Measurements from ENCODE around the gene DKK1. TPM values are rescaled to one million over a fixed set of nuclear protein-coding genes. Genes with fewer than 3 reads are reported as not detected.
"Not testable (repeated sequence)": the region's sequence is repeated elsewhere in the genome, so short reads cannot be mapped to it uniquely, and the experiment has no call there.

The DKK1 gene
- total and polyA plus RNA-seq, 5 experiments from 2014 or later = not detected

DNA sequence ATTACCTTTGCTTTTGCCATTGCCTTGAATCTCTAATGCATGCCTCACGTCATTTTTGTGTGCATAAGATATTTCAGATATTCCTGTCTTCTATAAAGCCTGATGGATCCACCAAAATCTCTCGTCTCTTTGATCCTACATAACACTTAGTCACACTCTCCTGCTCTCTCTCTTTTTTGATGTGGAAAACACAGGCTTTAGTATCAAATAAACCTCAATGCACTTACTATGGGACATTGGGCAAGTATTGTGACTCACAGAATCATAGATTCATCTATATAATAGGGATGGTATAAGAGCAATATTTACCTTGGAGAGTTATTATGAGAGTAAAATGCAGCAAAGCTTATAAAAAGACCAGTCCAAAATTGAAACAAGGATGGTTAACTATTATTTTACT, 39.1 kb downstream of the DKK1 start:
- DNase-seq = no peak
- Mint-ChIP-seq H3K4me1 (no peaks in the 10 kb centered on the region), H3K36me3 (no peaks in the 10 kb centered on the region), H3K27ac (no peak overlapping the region), H3K9me3 (peaks cover 0 to 4% (median 0%) of the 10 kb centered on the region in 9 donors), H3K27me3 (no peaks in the 10 kb centered on the region), H3K4me3 (no peak overlapping the region)
- ATAC-seq = no peak
- POLR2A ChIA-PET = no interaction called here

DNA sequence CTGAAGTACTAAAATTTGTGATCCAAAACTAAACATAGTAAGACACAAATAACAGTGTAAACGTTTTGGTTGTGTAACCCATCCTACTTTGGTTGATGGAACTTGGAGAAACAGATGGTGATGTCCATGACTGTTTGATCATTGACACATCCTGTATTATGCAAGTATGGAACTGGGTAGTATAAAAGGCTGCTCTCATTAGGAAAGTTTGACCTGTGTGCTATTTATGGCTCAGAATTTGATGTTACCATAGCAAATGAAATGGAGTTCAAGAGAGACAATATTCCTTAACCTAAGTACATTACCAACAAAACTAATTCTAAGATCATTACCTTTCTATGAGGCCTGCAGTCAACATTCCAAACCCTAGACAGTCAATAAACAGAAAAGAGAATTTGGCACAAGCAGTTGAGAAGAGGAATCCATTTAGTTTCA, 39.9 kb downstream of the DKK1 start:
- DNase-seq = no peak
- Mint-ChIP-seq H3K27ac (no peak overlapping the region), H3K9me3 (peaks cover 0 to 4% (median 0%) of the 10 kb centered on the region in 9 donors), H3K27me3 (no peaks in the 10 kb centered on the region), H3K36me3 (no peaks in the 10 kb centered on the region), H3K4me3 (no peak overlapping the region), H3K4me1 (no peaks in the 10 kb centered on the region)
- POLR2A ChIA-PET = no interaction called here
- no peak for ATAC-seq

- H3K4me3 Mint-ChIP-seq = no peak overlapping the region
- H3K36me3 Mint-ChIP-seq = no peaks in the 10 kb centered on the region
- H3K27me3 Mint-ChIP-seq = no peaks in the 10 kb centered on the region
- H3K4me1 Mint-ChIP-seq = no peaks in the 10 kb centered on the region
- peaks cover 0 to 4% (median 0%) of the 10 kb centered on the region in 9 donors for H3K9me3 Mint-ChIP-seq
- DNase-seq (no peak), ATAC-seq (no peak)
- no peak overlapping the region for H3K27ac Mint-ChIP-seq
- POLR2A ChIA-PET = no interaction called here
Observed at GRCh38 chr10:52357971-52358370, 43.9 kb downstream of the DKK1 start.

DNA sequence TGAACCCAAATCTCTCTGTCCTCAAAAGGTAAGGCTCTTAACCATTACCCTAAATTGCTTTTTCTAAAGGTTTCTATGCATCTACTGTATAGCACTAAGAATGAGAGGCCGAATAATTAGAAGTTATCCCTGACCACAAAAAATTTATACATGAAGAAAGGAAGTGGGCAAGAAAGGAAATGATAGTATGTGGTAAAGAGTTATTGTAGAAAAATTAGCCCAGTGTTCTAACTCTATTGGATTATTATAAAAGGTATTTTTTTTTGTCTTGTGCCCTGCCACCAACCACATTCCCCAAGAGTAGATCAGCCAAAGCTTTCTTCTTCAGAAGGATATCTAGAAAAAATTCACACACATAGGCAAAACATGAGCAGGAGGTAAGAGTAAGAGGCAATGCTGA, 45.4 kb downstream of the DKK1 start:
- H3K4me3 Mint-ChIP-seq = no peak overlapping the region
- peaks cover 0 to 15% (median 0%) of the 10 kb centered on the region in 9 donors for H3K9me3 Mint-ChIP-seq
- DNase-seq (no peak), ATAC-seq (no peak)
- no peaks in the 10 kb centered on the region for H3K4me1 Mint-ChIP-seq
- H3K27ac Mint-ChIP-seq = no peak overlapping the region
- no peaks in the 10 kb centered on the region for H3K36me3 Mint-ChIP-seq
- POLR2A ChIA-PET = no interaction called here
- H3K27me3 Mint-ChIP-seq = no peaks in the 10 kb centered on the region

DNA sequence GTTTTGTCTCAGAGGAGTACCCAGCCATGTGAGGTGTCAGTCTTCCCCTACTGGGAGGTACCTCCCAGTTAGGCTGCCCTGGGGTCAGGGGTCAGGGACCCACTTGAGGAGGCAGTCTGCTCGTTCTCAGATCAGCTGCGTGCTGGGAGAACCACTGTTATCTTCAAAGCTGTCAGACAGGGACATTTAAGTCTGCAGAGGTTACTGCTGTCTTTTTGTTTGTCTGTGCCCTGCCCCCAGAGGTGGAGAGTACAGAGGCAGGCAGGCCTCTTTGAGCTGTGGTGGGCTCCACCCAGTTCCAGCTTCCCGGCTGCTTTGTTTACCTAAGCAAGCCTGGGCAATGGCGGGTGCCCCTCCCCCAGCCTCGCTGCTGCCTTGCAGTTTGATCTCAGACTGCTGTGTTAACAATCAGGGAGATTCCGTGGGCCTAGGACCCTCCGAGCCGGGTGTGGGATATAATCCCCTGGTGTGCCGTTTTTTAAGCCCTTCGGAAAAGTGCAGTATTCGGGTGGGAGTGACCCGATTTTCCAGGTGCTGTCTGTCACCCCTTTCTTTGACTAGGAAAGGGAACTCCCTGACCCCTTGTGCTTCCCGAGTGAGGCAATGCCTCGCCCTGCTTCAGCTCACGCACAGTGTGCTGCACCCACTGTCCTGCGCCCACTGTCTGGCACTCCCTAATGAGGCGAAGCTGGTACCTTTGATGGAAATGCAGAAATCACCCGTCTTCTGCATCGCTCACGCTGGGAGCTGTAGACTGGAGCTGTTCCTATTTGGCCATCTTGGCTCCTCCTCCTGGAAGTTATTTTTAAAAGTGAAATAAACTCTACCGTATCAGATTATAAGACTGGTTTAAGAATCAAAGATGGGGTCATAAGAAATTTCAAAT, 51.7 kb downstream of the DKK1 start:
- H3K4me1 Mint-ChIP-seq, H3K27ac Mint-ChIP-seq, ATAC-seq, H3K4me3 Mint-ChIP-seq, H3K27me3 Mint-ChIP-seq, H3K36me3 Mint-ChIP-seq, POLR2A ChIA-PET, DNase-seq: not testable (repeated sequence)
- peaks cover 0 to 23% (median 2%) of the 10 kb centered on the region in 9 donors for H3K9me3 Mint-ChIP-seq
